RPMI8226 (cell line): Measurements from ENCODE around the gene RAB4A.

ENCODE experiments used
- DNase-seq: peaks from one replicate; pipeline ENCODE4 v3.0.0-alpha.2; 2015

The RAB4A gene

DNA sequence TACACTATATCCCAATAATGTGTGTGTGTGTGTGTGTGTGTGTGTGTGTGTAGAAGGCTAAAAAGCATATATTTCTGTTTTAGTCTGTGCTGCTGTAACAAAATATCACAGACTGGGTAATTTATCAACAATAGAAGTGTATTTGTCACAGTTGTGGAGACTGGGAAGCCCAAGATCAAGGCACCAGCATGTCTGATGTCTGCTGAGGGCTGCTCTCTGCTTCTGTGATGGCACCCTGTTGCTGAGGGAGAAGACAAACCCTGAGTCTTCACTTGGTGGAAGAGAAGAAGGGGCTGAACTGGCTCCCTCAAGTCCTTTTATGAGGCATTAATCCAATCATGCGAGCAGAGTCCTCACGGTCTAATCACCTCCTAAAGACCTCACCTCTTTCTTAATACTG, 23.0 kb upstream of the RAB4A start:
- DNase-seq, result no peak

DNA sequence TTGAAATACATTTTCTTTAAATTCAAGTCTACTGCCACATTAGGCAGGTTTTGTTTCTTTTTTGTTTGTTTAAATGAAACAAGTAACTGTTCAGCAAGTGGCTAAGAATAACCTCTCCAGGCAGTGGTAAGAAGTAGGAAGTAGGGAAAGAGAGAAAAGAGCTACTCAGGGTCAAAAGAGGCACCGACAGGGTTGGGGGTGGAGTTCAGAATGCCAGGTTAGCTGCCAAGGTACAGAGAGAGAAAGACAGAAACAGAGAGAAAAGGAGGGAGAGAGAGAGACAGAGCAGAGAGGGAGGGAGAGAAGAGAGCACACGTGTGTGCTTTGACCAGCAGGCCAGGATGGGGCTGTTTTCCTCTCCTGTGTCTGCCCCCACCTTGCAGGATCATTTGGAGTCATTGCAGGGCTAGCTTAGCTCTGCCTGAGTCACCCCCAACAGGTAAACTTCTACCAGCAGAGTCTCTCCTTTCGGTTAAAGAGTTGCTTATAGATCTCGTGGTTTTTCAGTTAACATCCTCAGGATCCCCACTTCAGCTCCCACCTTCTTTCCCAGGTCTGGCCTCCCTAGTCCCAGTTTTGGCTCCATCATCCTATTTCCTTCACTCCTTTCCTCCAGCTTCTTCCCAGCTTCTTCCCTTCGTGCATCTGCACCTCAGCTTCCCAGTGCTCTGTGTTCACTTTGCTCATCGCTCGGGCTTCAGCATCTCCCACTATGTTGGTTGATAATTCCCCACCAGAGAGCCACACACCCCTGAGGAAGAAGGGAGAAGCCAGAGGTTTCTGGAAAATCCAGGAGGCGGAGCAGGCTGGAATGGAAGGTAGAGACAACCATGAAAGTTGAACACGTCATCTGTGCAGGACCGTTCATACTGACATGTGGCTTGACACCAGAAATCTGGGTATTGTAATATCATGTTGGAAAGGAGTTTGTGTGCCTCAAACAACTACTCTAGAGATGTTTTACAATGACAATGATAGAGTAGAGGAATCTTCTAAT, 21.8 kb upstream of the RAB4A start:
- DNase-seq, result peak; percentile 78

DNA sequence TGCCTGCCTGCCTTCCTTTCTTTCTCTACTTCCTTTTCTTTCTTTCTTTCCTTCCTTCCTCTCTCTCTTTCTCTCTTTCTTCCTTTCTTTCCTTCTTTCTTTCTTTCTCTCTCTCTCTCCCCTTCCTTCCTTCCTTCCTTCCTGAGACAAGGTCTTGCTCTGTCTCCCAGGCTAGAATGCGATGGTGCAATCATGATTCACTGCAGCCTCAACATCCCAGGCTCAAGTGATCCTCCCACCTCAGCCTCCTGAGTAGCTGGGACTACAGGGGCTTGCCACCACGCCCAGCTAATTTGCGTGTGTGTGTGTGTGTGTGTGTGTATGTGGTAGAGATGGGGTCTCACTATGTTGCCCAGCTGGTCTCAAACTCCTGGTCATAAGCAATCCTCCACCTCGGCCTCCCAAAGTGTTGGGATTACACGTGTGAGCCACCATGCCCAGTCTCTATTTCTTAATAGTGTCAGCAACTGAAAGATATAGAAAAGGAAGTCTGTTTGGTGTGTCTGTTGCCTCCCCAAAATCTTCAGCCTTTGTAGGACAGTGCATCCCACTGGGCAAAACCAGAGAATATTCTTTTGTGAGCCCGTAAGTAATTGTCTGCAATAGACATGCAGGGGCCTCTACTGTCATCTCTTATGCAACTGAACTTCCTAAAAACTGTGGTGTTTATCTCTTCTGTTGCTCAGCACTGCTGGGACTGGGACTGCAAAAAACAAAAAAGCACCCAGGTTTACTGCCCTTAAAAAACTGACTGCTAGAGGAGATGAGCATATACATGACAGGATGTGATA, 20.9 kb upstream of the RAB4A start:
- peak; percentile 32 for DNase-seq

DNA sequence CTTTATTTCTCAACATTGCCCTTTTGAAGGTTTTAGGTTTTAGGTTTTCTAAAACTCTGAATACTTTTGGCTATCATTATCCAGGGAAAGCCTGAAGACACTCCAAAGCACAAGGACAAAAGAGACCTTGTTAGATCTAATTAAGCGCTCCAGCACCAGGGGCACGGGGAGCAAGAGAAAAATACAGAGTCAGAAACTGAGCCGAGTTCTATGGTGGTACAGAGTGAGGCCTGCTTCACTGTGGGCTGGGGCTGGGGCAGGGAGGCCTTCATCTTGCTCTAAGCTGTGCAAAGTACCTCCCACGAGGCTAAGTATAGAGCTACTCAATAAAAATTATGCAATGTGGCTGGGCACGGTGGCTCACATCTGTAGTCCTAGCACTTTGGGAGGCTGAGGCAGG, 19.7 kb upstream of the RAB4A start:
- DNase-seq, result no peak

DNA sequence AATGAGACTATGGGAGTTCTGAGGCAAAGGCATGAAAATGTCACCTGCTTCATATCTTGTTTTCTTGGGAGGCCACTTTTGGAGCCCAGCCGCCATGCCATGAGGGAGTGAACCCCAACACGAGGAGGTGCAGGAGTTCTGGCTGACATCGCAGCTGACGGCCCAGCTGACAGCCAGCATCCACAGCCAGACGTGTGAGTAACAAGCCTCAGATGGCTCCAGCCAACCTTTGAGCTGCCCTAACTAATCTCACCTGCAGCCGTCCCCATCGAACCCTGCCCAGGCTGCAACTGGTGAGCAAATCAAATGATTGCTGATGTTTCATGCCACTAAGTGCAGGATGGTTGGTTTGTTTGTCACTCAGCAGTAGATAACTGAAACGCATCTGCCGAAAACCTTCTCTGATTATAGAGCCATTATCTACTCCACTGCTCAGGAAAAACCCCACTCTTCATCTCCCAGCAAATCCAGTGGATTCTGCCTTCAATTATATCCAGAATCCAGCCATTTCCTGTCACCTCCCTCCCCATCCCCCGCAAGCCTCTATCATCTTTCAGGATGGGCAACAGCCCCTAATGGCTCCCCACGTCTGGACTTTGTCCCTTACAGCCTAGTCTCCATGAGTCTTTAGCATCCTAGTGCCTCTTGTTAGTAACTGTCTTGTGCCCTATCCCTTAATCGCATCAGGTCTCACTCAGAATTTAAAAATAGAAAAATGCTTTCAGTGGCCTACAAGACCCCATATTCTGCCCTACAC, 18.5 kb upstream of the RAB4A start:
- DNase-seq, result no peak

DNA sequence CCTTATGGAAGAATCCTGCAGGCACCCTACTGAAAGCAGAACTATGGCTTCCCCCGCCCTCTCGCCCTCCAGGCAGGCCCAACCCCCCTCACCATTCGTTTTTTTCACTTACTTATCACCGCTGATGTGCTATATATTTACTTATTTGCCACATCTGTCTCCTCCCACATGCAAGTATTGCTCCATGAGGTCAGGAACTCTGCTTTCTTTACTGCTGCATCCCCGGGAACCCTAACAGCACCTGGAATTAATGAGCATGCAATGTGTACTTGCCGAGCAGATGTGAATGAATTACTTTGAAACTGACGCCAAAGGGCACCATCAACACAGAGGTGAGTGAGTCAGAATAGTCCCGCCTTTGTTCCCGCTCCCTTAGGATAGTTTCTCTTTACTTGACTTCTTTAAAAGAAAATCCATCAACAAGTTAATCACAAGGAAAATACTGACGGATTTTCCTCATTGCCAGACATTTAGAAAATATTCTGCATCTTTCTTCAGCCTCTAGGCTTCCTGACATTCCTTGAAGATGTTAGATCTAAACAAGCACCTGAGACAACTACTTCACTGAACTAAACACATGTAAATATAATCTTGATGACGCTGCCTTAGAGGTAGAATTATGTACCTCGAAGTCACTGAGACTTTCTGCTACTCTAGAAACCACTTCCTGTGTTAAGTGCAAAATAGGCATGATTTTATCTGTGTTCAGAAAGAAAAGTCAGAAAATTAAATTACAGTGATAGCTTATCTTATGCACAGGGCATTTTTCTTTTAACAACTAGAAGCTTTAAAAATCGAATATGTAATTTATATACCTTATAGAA, 17.5 kb upstream of the RAB4A start:
- DNase-seq, result peak; percentile 83

DNA sequence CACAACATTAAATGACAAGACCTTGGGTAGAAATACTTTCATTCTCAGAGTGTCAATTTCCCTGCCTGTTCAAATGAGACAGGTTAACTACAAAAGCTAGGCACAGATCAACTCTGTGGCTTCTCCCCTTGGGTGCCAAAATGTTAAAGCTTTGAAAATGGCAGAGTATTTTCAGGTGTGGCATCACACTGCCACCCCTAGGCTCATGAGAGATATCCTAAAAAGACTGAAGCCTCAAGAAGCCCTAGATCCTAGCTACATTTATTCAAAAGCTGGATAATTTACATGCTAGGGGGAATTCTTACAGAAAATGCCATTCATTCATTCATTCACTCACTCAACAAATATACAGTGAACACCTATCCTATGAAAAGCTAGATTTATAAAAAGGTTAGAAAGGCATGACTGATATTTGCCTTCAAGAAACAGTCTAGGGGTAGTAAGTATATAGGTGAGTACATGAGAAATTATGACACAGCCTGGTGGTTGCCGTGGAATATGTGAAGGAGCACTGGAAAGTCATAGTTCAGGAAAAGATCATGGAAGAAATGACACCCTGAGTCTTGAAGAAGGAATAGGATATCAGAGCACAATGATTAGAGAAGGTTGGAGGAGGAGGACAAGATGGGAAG, 15.9 kb upstream of the RAB4A start:
- peak; percentile 76 for DNase-seq

DNA sequence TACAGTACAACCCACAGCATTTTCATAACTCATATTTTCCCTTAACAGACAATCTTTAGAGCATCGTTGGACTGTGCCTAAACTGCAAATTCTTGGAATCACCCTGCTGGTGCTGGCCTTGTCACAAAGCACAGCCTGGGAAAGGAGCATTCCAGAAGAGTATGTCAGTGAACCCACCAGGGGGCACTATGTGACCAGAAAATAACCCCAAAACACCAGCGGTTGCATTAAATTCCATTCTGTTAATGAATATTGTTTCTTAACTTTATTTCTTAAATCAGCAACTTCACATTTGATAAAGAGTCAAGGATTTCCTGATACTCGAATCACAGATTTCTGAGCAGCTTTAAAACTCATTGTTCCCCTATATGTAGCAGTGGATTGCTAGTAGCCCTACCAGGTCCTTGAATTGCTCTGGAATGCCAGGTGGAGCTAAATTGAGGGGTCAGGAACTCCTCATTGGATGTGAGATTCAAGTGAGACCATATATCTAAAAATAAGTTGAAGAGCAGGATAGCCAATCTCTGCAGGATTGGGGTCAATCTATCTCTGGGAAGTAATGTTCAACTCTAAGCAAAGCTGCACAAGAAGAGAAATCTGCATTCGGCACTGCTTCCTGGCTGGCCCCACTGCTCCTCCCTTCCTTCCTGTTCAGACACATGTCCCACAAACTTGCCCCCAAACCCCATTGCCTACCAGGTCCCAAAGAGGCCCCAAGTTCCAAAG, 12.7 kb upstream of the RAB4A start:
- DNase-seq, result peak; percentile 75

DNA sequence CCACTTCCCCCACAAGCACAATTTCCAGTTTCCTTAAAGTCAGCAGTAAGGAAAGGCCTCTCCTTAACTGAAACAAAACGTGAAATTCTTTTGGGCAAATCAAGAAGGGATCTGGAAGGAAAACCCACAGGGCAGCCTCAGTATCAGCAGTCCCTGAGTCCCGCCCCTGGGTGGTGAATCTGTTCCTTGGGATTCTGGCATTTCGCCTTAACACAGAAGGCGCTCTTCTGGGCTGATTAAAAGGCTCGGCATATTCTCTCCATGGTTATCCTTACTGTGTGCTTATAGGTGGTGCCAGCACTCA, 12.2 kb upstream of the RAB4A start:
- no peak for DNase-seq

DNA sequence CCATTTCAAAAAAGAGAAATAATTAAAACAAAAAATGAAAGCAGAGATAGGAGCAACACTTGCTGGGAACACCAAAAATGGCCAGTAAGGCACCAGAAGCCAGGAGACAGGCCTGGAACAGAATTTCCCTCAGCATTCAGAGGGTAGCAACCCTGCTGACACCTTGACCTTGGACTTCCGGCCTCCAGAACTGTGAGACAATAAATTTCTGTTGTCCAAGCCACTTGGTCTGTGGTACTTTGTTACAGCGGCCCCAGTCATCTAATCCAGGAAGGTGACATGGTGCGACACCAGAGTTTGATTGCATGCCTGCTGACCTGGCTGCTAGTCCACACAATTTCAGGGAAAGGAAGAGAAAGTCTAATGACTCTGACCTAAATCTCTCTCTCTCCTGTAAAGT, 10.6 kb upstream of the RAB4A start:
- DNase-seq, result no peak

DNA sequence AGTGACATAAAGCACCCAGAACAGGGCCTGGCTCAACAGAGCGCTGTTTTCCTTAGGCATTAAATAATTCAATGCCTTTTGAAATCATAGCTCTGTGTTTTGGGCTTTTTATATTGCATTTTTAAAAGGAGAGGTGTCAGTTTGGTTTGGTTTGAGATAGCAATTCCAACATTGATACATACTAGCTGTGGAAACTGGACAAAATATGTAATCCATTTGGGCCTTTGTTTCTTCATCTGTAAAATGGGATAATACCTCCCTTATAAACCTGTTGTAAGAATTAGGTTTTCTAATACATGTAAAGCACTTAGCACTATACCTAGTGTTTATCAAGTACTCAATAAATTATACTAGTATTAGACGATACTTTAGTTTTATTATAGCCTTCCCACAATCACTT, 8.7 kb upstream of the RAB4A start:
- DNase-seq, result no peak

DNA sequence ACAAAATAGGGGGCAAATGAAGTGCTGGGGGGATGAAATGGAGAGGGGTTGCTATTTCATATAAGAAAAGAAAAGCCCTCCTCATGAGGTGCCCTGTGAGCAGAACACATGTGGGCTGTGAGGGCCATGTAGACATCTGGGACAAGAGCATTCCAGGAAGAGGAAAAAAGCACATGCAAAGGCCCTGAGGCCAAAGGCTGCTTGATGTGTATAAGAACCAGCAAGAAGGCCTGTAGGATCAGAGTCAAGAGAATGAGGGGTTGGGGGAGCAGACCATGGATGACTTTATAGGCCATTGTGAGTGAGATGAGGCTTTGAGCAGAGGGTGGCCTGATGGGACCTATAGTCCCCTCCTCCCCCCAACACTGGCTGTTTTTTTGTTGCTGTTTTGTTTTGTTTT, 7.7 kb upstream of the RAB4A start:
- no peak for DNase-seq

DNA sequence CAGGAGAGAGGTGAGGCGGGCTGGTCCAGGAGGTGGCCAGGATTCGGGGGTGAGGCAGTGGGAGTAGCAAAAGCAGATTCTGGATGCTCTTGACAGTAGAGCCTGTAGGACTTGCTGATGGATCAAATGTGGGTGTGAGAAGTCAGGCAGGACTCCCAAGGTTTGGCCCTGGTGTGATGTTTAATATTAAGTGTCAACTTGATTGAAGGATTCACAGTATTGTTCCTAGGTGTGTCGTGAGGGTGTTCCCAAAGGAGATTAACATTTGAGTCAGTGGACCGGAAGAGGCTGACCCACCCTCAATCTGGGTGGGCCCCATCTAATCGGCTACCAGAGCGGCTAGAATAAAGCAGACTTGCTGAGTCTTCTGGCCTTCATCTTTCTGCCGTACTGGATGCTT, 6.8 kb upstream of the RAB4A start:
- DNase-seq, result no peak

DNA sequence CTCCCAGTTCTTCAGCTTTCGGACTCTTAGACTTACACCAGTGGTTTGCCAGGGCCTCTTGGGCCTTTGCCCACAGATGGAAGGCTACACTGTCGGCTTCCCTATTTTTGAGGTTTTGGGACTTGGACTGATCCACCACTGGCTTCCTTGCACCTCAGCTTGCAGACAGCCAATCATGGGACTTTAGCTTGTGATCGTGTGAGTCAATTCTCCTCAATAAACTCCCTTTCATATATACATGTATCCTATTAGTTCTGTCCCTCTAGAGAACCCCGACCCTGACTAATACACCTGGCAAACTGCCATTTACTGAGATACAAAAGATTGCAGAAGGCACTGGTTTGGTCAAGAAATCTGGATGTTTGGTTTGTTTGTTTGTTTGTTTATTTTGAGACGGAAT, 6.4 kb upstream of the RAB4A start:
- DNase-seq, result no peak

DNA sequence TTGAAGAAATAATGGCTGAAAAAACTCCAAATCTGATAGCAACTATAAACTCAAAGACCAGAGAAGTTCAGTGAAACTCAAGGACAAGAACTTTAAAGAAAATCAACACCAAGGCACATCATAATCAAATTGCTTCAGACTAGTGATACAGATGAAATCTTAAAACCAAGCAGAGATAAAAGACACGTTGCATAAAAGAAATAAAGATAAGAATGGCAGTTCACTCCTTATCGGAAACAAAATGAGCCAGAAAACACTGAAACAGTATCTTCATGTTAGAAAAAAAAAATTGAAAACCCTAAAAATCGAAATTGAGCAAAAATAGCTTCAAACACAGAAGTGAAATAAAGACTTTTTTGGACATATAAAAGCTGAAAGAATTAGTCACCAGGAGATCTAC, 4.6 kb upstream of the RAB4A start:
- DNase-seq, result no peak

DNA sequence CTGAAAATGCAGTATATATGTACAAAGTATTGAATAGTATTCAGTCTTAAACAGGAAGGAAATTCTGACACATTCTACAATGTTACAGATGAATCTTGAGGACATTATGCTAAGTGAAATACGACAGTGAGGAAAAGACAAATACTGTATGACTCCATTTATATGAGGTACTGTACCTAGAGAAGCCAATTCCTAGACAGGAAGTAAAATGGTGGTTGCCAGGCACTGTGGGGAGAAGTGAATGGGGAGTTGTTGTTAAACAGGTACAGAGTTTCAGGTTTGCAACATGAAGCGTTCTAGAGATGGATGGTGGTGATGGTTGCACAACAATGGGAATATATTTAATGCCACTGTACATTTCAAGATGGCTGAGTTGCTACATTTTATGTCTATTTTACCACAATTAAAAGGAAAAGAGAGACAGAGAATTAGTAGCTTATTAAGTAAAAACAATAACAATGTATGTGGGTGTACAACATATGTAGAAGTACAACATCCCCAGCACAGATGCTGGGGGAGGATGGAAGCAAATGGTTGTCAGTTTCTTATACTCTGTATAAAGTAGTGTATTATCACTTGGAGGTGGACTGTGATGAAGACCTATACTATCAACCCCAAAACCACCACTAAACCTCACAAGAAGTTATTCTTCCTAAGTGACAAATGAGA, 3.9 kb upstream of the RAB4A start:
- DNase-seq, result no peak

DNA sequence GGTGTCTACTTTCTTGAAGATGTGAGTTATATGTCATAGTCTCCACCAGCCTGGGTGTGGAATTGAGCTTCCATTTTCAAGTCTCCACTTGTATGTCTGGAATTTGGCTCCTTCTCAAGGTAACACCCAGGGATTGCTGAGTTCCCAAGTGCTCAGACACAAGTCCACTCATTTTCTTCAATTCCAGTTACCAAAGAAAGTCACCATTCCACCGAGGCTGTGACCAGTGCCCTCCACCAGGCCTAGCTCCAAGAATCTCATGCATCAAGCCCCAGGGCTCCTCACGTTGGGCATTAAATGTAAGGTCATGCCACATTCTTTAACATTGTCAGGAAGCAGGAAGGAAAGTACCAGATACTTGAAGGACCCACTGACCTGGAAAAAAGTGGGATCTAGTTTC, 2.4 kb upstream of the RAB4A start:
- no peak for DNase-seq

DNA sequence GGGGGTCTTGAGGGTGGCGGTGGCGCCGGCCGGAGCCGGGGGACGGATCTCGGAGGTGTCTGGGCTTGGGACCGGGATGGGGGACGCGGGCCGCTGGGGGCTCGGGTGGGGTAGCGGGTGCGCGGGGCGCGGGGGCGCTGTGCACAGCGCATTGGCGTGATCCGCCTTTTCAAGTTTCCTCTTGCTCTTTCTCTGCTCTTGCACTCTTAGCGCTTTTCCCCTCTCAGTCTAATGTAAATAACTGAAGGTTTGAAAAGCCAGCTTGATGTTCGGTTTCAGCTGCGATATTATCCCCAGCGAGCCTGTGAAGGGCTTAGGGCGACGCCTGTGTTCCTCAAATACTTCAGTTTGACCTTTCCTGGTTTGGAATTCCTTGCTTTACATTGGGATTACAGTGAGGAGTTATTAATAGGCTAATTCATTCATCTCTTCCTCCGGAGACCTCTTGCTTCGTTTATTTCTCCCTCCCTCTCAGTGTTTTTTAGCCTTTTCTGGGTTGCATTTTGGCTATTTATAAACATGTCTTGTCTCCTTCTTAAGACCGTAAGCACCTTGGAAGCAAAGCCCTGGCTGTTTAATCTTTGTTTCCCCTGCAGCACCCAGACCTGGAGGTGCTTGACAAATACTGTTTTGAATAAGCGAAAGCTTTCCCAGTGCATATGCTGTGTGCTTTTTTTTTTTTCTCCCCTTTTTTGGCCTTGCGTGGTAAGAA, 693 bp downstream of the RAB4A start:
- DNase-seq, result peak; percentile 71

DNA sequence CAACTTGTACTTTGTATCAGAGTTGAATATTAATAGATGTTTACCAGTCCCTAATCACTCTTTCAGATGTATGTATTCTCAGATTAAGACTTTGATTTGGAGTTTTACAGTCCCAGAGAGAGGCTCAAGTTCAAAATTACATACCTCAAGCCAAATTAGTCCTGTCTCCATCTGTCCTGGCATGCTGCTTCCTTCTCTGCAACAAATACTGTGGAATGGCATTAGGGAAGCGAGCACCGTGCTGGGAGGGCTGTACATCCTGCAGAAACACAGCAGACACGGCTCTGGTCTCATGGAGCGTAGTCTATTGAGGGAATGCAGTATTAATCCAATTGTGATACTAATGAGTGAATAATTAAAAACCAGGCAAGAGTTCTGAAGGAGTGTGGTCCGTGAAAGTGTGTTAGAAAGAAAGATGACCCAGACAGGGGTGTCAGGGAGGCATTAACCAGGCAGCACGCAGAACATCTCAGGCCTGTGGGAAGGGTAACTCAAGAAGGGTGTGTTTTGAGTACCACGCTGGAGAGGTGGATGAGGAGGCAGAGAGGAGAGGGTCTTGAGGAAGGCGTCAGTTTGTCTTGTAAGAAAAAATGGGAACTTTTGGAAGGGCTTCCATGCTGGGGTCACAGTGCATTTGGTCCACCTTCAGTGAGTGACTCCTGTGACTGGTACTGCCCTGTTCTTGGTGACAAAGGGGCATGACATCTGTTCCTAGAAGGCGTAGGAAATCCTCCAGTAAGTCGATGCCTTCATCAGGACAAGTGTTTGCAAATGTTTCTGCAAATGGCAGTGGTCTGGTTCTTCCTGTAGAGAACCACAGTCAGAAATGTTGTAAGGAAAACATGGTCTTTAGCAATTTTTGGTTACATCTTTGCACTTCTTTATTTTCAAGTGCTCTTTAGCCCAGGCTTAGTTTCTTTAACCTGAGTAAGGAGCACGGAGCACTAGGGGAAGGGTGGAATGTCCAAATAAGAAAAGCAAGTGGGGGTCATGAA, 1.6 kb downstream of the RAB4A start:
- no peak for DNase-seq
